HEK293T (cell line): ENCODE measurements around the gene HLCS.

Experiments used
- CTBP1 ChIP-seq: fragments of 450-650 bp; IDR thresholded peaks from 2 replicates; pipeline ENCODE4 v1.6.1; 2016; ENCODE audit warnings: borderline replicate concordance
- ELF4 ChIP-seq: fragments of 450-650 bp; IDR thresholded peaks from 2 replicates; pipeline ENCODE4 v1.6.1; 2017; ENCODE audit warnings: antibody characterized with exemption
- FOXA1 ChIP-seq: fragments of 450-650 bp; IDR thresholded peaks from 2 replicates; pipeline ENCODE4 v1.6.1; 2016; ENCODE audit warnings: mild to moderate bottlenecking
- FOXK2 ChIP-seq: fragments of 450-650 bp; IDR thresholded peaks from 2 replicates; pipeline ENCODE4 v1.6.1; 2016; ENCODE audit warnings: mild to moderate bottlenecking
- NFRKB ChIP-seq: fragments of 450-650 bp; IDR thresholded peaks from 2 replicates; pipeline ENCODE4 v1.6.1; 2016; ENCODE audit warnings: mild to moderate bottlenecking, moderate library complexity
- SP1 ChIP-seq: fragments of 450-650 bp; IDR thresholded peaks from 2 replicates; pipeline ENCODE4 v1.6.1; 2017

DNA sequence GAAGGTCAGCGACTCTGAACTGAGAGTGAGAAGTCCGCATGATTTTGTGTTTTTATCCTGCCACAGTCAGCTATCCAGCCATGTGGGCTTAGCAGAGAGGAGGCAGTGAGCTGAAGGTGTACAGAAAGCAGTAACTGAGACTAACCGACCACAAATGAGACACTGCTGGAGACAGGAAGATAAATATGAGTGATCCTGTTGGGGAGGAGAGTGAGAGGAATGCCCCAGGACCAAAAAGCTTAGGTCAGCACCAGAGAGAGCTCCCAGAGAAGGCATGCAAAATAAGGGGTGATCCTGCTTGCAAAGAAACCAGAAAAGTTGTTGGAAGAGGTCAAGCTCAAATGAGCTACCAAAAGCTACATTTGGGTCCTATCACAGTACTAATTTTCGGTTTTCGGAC lies 63.7 kb downstream of the HLCS start:
- no peak for TF ChIP-seq CTBP1
- no peak for TF ChIP-seq SP1
- no peak for TF ChIP-seq ELF4
- no peak for TF ChIP-seq NFRKB
- no peak for TF ChIP-seq FOXA1
- no peak for TF ChIP-seq FOXK2
